GM12892 (cell line): ENCODE data around the gene GFPT1. TPM values are rescaled to one million over a fixed set of nuclear protein-coding genes. Genes with fewer than 3 reads are reported as not detected.
"Not testable (repeated sequence)": the region's sequence is repeated elsewhere in the genome, so short reads cannot be mapped to it uniquely, and the experiment has no call there.

Source experiments
- DNase-seq: peaks from one replicate; pipeline ENCODE4 v3.0.0; 2011; ENCODE audit not compliant: insufficient read length
- FAIRE-seq: peaks from 2 replicates; lab custom pipeline; 2011; peaks lifted over from hg19 to GRCh38; lab: Jason Lieb, UNC
- POLR2A ChIP-seq: IDR thresholded peaks from 2 replicates; pipeline ENCODE4 v1.6.1; 2011; ENCODE audit warnings: low read depth, low read length, control low read depth
- POLR2AphosphoS5 ChIP-seq: IDR thresholded peaks from 2 replicates; pipeline ENCODE4 v1.6.1; 2011; ENCODE audit warnings: low read depth, low read length, control low read depth
- TAF1 ChIP-seq: IDR thresholded peaks from 2 replicates; pipeline ENCODE4 v1.6.1; 2011; ENCODE audit warnings: low read depth, mild to moderate bottlenecking, control low read depth, low read length, borderline replicate concordance
- polyA plus RNA-seq: library from polyadenylated mRNA; unstranded; fragments of >200 nt; gene quantifications from one replicate; pipeline ENCODE4 v1.2.1, GENCODE V29; 2012; ENCODE audit warnings: missing spikeins, inconsistent platforms; ENCODE audit not compliant: missing spikeins

The GFPT1 gene
- 25.9 TPM for polyA plus RNA-seq

DNA sequence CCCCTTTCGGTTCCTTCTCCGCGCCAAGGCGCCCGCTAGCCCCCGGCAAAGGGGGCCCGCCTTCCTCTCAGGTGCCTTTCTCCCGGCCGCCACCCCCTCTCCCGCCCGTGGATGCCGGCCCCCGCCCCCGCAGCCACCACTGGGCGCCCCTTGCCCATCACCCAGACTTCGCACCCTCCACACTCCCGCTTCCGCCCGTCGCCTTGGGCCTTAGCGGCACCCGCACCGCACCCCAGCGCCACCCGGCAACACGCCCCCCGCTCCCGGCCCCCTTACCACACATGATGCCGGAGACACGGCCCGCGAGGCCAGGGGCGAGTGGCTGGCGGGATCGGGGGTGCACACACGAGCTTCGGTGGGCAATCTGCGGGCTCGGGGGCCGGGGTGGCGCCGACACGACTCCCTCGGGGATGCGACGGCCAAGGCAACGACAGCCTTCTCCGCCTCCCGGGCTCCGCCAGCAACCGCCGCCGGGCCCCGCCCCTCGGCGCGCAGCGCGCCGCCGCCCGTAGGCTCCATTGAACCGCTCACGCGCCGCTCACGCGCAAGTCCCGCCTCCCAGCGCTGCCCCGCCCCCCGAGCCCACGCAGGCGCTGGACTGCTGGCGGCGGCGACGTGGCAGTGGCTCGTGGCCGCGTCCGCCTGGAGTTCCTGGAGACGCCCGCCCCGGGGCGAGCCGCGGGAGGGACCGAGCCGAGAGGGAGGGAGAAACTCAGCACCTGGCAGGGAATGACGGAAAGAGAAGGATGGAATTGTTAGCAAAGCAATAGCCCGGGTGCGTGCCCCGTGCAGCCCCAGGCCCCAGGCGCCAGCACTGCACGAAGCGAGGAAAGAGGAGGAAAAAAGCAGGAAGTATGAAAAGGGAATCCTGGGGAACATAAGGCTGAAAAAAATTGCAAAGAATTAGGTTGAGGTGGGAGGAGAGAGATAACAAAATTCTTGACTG lies at the start of gene GFPT1:
Gene GFPT1 (minus strand): TSS at position 439 of the 946 bp plus-strand sequence. CDS start 156 bp downstream, at position 283.
- TF ChIP-seq TAF1 = peak; percentile 63
- peak; percentile 88 for TF ChIP-seq POLR2A
- peak; percentile 77 for TF ChIP-seq POLR2AphosphoS5
- DNase-seq (peak; percentile 80), FAIRE-seq (peak; percentile 97)

DNA sequence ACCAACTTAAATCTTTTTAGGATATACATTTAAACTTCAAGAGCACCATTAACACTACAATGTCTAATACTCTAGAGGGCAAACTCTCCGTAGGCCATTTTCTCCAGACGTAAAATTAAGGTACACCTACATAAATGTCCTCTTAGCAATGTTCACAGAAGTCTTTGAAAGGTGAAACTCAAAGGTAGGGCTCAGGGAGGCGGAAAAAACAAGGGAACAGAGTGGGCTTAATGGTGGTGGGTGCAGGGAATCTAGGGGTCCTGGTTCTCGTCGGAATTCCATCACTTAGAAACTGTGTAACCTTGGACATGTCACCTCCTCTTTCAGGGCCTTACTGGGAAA lies 49.5 kb upstream of the GFPT1 start:
- TF ChIP-seq TAF1 = no peak
- no peak for TF ChIP-seq POLR2A
- peak; percentile 5 for DNase-seq
- FAIRE-seq = no peak

DNA sequence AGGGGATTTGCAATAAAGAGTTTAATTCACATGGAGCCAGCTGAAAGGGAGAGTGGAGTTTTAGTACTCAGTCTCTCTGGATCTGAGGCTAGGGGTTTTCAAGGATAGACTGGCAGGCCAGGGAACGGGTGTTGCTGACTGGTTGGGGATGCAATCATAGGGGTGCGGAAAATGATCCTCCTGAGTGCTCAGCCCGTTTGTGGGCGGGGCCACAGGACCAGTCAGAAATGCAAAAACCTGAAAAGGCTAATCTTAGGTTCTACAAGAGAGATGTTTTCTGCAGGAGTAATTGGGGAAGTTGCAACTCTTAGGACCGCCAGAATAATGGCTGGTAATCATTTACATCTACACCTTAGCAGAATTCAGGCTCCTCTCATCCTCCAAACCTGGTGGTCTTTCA lies 47.7 kb upstream of the GFPT1 start:
- FAIRE-seq (no peak), DNase-seq (no peak)
- TF ChIP-seq POLR2A (no peak), POLR2AphosphoS5 (no peak), TAF1 (no peak)

DNA sequence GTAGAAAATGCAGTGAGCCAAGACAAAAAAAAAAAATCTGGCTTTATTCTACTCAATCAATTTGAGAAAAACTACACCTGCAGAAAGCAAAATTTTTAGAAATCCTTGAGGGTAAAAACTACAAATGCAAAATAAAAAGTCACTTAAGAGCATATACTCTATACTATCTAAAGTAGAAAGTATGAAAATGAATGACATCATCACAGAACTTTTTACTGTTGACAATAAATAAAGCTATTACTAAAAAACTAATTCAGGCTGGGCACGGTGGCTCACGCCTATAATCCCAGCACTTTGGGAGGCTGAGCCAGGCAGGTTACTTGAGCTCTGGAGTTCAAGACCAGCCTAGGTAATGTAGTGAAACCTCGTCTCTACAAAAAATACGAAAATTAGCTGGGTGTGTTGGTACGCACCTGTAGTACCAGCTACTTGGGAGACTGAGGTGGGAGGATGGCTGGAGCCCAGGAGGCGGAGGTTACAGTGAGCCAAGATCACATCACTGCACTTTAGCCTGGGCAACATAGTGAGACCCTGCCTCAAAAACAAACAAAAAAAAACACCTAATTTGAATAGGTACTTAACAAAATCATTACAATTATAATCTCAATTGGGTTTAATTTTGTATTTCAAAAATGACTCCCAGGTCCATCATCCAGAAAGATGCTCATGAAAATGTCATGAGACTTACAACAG lies 42.6 kb upstream of the GFPT1 start:
- FAIRE-seq (no peak), DNase-seq (no peak)
- no peak for TF ChIP-seq TAF1
- TF ChIP-seq POLR2AphosphoS5 = no peak
- no peak for TF ChIP-seq POLR2A

DNA sequence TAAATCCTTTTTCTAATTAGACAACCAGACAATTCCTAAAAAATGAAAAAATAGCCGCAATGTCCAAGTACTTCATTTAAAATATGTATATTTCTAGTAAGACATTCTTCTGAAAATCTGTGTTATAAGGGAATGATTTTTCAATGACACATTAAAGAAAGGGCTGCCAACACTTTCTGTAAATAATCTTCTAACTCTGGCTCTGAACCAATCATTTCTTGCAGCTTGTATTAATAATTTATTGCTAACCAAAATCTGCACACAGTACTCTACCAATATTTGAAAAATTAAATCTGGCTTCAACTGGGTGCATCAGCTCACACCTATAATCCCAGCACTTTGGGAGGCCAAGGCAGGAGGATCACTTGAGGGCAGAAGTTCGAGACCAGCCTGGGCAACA lies 42.0 kb upstream of the GFPT1 start:
- DNase-seq = no peak
- no peak for TF ChIP-seq TAF1
- FAIRE-seq = no peak

DNA sequence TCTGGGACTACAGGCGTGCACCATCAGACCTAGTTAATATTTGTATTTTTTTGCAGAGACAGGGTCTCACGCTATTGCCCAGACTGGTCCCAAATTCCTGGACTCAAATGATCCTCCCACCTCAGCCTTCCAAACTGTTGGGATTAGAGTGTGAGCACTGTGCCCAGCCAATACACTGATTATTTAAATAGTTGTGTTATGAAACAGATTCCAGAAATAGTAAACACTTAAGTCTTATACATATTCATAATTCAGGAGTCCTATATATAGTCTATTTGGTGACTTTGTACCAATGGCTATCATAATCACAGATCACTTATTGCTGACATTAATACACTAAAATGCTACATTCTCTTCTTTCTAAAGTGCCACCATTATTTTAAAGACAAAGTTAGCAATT lies 37.4 kb upstream of the GFPT1 start:
- no peak for DNase-seq
- TF ChIP-seq TAF1 (no peak), POLR2AphosphoS5 (no peak), POLR2A (no peak)
- FAIRE-seq = no peak

DNA sequence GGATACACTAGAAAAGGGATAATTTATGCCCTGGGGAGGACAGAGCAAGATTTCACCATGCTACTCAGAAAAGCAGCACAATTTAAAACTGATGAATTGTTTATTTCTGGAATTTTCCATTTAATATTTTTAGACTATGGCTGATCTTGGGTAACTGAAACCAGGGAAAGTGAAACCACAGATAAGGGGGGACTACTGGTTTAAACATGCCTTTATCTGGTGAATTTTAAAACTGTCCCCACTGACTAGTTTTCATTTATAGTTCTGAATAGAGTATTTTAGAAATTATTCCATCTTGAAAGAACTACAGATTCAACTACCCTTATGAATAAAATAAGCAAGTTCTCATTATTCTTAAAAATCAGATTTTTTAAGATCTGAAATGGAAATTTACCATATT lies 35.2 kb upstream of the GFPT1 start:
- FAIRE-seq (no peak), DNase-seq (no peak)
- no peak for TF ChIP-seq POLR2A
- TF ChIP-seq POLR2AphosphoS5 = no peak
- TF ChIP-seq TAF1 = no peak

DNA sequence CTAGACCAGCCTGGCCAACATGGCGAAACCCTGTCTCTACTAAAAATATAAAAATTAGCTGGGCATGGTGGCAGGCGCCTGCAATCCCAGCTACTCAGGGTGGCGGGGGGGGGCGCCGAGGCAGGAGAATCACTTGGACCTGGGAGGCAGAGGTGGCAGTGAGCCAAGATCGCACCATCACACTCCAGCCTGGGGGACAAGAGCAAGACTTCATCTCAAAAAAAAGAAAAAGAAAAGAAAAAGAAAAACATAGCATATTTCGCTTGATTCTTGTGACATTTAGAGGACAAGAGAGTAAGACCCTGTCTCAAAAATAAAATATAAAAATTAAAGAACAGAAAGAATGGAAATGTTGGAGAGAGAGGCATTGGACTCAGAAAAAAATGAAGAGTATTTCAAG lies 32.1 kb upstream of the GFPT1 start:
- DNase-seq, FAIRE-seq: not testable (repeated sequence)

DNA sequence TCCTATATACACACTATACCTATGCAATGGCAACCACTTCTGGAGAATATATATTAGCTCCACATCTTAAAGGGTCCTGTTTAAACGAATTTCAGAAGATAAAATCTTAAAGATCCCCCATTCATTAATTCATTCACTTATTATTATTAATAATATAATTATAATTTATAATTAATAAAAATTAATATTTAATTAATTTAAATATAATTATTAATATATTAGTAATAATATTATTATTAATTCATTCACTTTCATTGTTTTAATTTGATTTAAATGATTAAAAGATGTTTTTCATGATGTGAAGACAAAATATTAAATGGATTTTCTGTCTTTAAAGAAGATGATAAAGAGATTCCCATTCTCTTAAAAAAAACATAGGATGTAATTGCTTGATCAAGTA lies 29.1 kb upstream of the GFPT1 start:
- DNase-seq = no peak
- no peak for FAIRE-seq
- TF ChIP-seq POLR2AphosphoS5 (no peak), POLR2A (no peak), TAF1 (no peak)

DNA sequence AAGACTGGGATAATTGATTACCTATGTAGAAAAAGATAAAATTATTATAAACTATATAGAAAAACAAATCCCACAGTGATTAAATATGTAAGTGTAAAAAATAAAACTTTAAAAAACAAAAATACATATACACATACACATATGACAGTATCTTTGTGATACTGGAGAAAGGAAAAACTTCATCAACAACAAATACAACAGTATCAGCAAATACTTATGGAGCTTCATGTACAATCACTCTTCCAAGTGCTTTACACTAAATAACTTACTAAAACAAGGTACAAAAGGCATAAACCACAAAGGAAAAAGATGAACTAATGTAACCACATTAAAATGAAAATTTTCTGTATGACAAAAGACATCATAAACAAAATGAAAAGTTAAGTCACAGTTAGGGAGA lies 24.1 kb upstream of the GFPT1 start:
- no peak for DNase-seq
- TF ChIP-seq POLR2A (no peak), TAF1 (no peak), POLR2AphosphoS5 (no peak)
- no peak for FAIRE-seq

DNA sequence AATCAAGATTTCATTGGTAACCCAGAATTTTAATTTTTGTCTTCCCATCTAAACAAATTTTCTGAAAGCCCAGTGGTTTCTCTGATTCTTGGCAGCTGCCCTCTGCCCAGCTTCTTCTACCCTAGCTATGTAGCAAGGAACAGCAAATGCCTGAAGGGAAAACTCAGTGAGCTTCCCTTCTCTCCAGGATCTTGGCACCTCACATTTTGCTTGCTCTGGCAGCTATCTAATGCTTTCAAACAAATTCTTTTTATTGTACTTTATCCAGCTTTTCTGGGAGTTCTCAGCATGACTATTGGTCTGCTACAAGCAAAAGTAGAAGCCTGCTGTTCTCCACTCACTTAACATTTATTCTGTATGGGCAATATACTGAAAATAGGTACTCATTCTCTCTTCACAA lies 18.3 kb upstream of the GFPT1 start:
- no peak for FAIRE-seq
- TF ChIP-seq TAF1 = no peak
- TF ChIP-seq POLR2AphosphoS5 = no peak
- no peak for TF ChIP-seq POLR2A
- no peak for DNase-seq

DNA sequence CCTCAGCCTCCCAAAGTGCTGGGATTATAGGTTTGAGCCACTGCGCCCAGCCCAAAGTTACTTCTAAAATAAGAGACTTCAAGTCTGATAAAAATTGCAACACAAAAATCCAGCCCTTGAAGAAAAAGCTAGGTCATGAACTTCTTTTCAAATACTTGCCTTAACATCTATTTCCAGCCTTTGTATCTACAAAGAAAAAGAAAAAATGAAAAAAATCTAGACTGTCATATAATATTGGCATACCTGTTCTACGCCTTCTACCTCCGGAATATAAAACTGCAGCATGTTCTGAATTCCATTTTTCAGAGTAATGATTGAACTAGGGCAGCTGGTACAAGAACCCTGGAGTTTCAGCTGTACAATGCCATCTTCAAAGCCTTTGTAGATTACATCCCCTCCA lies 13.1 kb upstream of the GFPT1 start:
- no peak for TF ChIP-seq TAF1
- no peak for TF ChIP-seq POLR2AphosphoS5
- no peak for TF ChIP-seq POLR2A
- FAIRE-seq = no peak
- no peak for DNase-seq
